WTC11 (cell line): Measurements from ENCODE around the gene MYO3A. TPM values are rescaled to one million over a fixed set of nuclear protein-coding genes. Genes with fewer than 3 reads are reported as not detected.

ENCODE experiments used
- ATAC-seq: fragments of 200-7000 bp; cut with Tn5 transposase; 2 replicates; pipeline ENCODE4 v1.10.0; 2021; ENCODE audit warnings: mild to moderate bottlenecking, moderate library complexity
- CTCF ChIA-PET: fragments of 300-600 bp; sonication (Branson Sonifier 250); formaldehyde crosslinking; loops from one replicate; lab custom pipeline; 2021; ENCODE audit warnings: antibody characterized with exemption; lab: Charles Lee
- POLR2A ChIA-PET: fragments of 350-600 bp; sonication (Branson Sonifier 250); formaldehyde crosslinking; loops from one replicate; lab custom pipeline; 2021; ENCODE audit warnings: antibody characterized with exemption; lab: Charles Lee
- DNase-seq: peaks from one replicate; pipeline ENCODE4 v3.0.0; 2021; ENCODE audit warnings: low spot score
- H3K27ac Mint-ChIP-seq: 2 replicates; pipeline ENCODE4 v1.8.0; 2021; ENCODE audit warnings: mixed read lengths
- H3K27me3 Mint-ChIP-seq: 2 replicates; pipeline ENCODE4 v1.8.0; 2021; ENCODE audit warnings: low read depth, mild to moderate bottlenecking, moderate library complexity, mixed read lengths
- H3K36me3 Mint-ChIP-seq: 2 replicates; pipeline ENCODE4 v1.8.0; 2021; ENCODE audit warnings: mixed read lengths
- H3K4me1 Mint-ChIP-seq: 2 replicates; pipeline ENCODE4 v1.8.0; 2022; ENCODE audit warnings: mixed read lengths
- H3K4me3 Mint-ChIP-seq: 2 replicates; pipeline ENCODE4 v1.8.0; 2021; ENCODE audit warnings: mild to moderate bottlenecking, moderate library complexity, mixed read lengths
- H3K9me3 Mint-ChIP-seq: 2 replicates; pipeline ENCODE4 v1.8.0; 2021; ENCODE audit warnings: mixed read lengths
- CTCF ChIP-seq: fragments of 200-600 bp; IDR thresholded peaks from 2 replicates; pipeline ENCODE4 v1.8.0; 2022; ENCODE audit warnings: antibody characterized with exemption
- ESRRA ChIP-seq: sonication (generic); formaldehyde crosslinking; IDR thresholded peaks from 2 replicates; pipeline ENCODE4 v1.8.1; 2022; ENCODE audit warnings: mild to moderate bottlenecking, missing genetic modification reagents, borderline replicate concordance
- ETV6 ChIP-seq: sonication (generic); formaldehyde crosslinking; IDR thresholded peaks from 2 replicates; pipeline ENCODE4 v1.8.1; 2022; ENCODE audit warnings: mild to moderate bottlenecking, missing genetic modification reagents
- FOXK1 ChIP-seq: sonication (generic); formaldehyde crosslinking; IDR thresholded peaks from 2 replicates; pipeline ENCODE4 v1.8.0; 2022; ENCODE audit warnings: mild to moderate bottlenecking, moderate library complexity, missing genetic modification reagents
- GABPB1 ChIP-seq: sonication (generic); formaldehyde crosslinking; IDR thresholded peaks from 2 replicates; pipeline ENCODE4 v1.8.1; 2023; ENCODE audit warnings: mild to moderate bottlenecking, missing genetic modification reagents
- GRHL2 ChIP-seq: fragments of 250-450 bp; sonication (Bioruptor Pico); IDR thresholded peaks from 2 replicates; pipeline ENCODE4 v1.8.0; 2022; ENCODE audit warnings: mild to moderate bottlenecking, moderate library complexity; ENCODE audit not compliant: insufficient replicate concordance, severe bottlenecking
- MLX ChIP-seq: sonication (generic); formaldehyde crosslinking; IDR thresholded peaks from 2 replicates; pipeline ENCODE4 v1.8.1; 2023; ENCODE audit warnings: mild to moderate bottlenecking, missing genetic modification reagents, moderate library complexity
- NFE2L1 ChIP-seq: sonication (generic); formaldehyde crosslinking; IDR thresholded peaks from 2 replicates; pipeline ENCODE4 v1.8.1; 2023; ENCODE audit warnings: missing genetic modification reagents
- NR3C1 ChIP-seq: sonication (generic); formaldehyde crosslinking; conservative IDR thresholded peaks from 2 replicates; pipeline ENCODE4 v1.8.1; 2023; ENCODE audit warnings: low read depth, mild to moderate bottlenecking, missing genetic modification reagents
- PRRX2 ChIP-seq: fragments of 250-450 bp; sonication (Bioruptor Pico); IDR thresholded peaks from 2 replicates; pipeline ENCODE4 v1.8.0; 2021; ENCODE audit warnings: mild to moderate bottlenecking
- RELA ChIP-seq: sonication (generic); formaldehyde crosslinking; IDR thresholded peaks from 2 replicates; pipeline ENCODE4 v1.8.1; 2022; ENCODE audit warnings: missing genetic modification reagents, mild to moderate bottlenecking, borderline replicate concordance
- TEAD4 ChIP-seq: sonication (generic); formaldehyde crosslinking; IDR thresholded peaks from 2 replicates; pipeline ENCODE4 v1.8.0; 2022; ENCODE audit warnings: mild to moderate bottlenecking, missing genetic modification reagents
- USF1 ChIP-seq: sonication (generic); formaldehyde crosslinking; IDR thresholded peaks from 2 replicates; pipeline ENCODE4 v1.8.0; 2022; ENCODE audit warnings: mild to moderate bottlenecking, missing genetic modification reagents
- total RNA-seq: library from RNA; stranded (reverse); gene quantifications from 3 replicates; pipeline ENCODE4 v1.2.3, GENCODE V29; 2021
- TF ChIP-seq, protein P1 (sequence below): sonication (generic); formaldehyde crosslinking; IDR thresholded peaks from 2 replicates; pipeline ENCODE4 v1.8.1; 2023; ENCODE audit warnings: mild to moderate bottlenecking, missing genetic modification reagents, moderate library complexity
- TF ChIP-seq, protein P2 (sequence below): fragments of 250-450 bp; sonication (Bioruptor Pico); IDR thresholded peaks from 2 replicates; pipeline ENCODE4 v1.9.0; 2021; ENCODE audit warnings: moderate library complexity, mild to moderate bottlenecking, inconsistent platforms, borderline replicate concordance
- TF ChIP-seq, protein P3 (sequence below): sonication (generic); formaldehyde crosslinking; IDR thresholded peaks from 2 replicates; pipeline ENCODE4 v1.8.1; 2022; ENCODE audit warnings: mild to moderate bottlenecking, moderate library complexity, missing genetic modification reagents
- TF ChIP-seq, protein P4 (sequence below): sonication (generic); formaldehyde crosslinking; IDR thresholded peaks from 2 replicates; pipeline ENCODE4 v1.8.0; 2022; ENCODE audit warnings: mild to moderate bottlenecking, missing genetic modification reagents

The MYO3A gene
- total RNA-seq, 1 experiment from 2014 or later, result 3.7 TPM

- TF ChIP-seq MLX (CRISPR knock-in tag), result no peak
- TF ChIP-seq PRRX2, result no peak
- TF ChIP-seq, protein P1, sequence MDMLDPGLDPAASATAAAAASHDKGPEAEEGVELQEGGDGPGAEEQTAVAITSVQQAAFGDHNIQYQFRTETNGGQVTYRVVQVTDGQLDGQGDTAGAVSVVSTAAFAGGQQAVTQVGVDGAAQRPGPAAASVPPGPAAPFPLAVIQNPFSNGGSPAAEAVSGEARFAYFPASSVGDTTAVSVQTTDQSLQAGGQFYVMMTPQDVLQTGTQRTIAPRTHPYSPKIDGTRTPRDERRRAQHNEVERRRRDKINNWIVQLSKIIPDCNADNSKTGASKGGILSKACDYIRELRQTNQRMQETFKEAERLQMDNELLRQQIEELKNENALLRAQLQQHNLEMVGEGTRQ (CRISPR knock-in tag), result no peak
- TF ChIP-seq NR3C1 (CRISPR knock-in tag), result no peak
- no peak for TF ChIP-seq NFE2L1 (CRISPR knock-in tag)
- TF ChIP-seq TEAD4 (CRISPR knock-in tag), result no peak
- TF ChIP-seq GRHL2 (CRISPR knock-in tag), result no peak
- TF ChIP-seq CTCF, result no peak
- TF ChIP-seq, protein P2, sequence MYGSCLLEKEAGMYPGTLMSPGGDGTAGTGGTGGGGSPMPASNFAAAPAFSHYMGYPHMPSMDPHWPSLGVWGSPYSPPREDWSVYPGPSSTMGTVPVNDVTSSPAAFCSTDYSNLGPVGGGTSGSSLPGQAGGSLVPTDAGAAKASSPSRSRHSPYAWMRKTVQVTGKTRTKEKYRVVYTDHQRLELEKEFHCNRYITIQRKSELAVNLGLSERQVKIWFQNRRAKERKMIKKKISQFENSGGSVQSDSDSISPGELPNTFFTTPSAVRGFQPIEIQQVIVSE, result no peak
- no peak for TF ChIP-seq ESRRA (CRISPR knock-in tag)
- TF ChIP-seq RELA (CRISPR knock-in tag), result no peak
- no peak for TF ChIP-seq FOXK1 (CRISPR knock-in tag)
- TF ChIP-seq USF1 (CRISPR knock-in tag), result no peak
- ATAC-seq, result no peak
- ChIA-PET POLR2A (interaction anchor here (0.7 kb wide), 1 partner anchor 1953 kb away, joined by 4 read pairs; no protein-coding TSS in a partner anchor), CTCF (interaction anchor here (0.6 kb wide), 1 partner anchor 522 kb away, joined by 4 read pairs; no protein-coding TSS in a partner anchor)
- Mint-ChIP-seq H3K9me3 (no peaks in the 10 kb centered on the region), H3K36me3 (no peaks in the 10 kb centered on the region), H3K27ac (no peak overlapping the region), H3K4me3 (no peak overlapping the region), H3K4me1 (peaks cover 22% of the 10 kb centered on the region), H3K27me3 (no peaks in the 10 kb centered on the region; the same call in 1 of the 2 replicates)
- no peak for DNase-seq
Observed at GRCh38 chr10:26205223-26205622, 271.2 kb downstream of the MYO3A start.

DNA sequence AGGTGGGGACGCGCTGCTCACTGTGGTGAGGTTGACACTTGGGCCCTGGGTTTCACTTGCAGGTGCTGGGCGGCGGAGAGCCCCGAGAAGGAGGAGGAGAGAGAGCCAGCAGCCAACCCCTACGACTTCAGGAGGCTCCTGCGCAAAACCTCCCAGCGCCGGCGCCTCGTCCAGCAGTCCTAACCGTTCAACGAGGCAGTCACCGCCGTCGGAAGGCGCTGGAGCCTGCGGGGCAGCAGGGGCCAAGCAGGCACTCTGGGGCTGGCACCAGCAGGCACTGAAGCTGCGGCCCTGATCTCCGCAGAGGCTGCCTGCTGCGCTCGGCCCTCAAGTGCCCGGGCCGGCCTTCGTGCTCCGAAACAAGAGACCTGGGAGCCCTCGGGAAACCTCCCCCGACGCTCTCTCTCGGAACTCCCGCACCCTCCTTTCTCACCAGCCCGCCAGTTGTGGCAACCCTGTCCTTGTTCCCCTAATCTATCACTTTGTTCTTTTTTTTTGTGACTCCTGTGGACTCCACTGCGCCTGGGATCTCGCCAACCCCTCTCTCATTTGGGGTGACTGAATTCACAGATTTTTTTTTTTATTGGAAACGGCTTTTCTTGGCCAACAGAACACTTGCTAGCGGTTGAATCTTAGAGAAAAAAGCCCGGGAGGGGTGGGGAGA lies 277.9 kb downstream of the MYO3A start:
- H3K27me3 Mint-ChIP-seq, result peaks cover 24% of the 10 kb centered on the region
- DNase-seq (peak; percentile 44), ATAC-seq (peak; percentile 6)
- TF ChIP-seq, protein P3, sequence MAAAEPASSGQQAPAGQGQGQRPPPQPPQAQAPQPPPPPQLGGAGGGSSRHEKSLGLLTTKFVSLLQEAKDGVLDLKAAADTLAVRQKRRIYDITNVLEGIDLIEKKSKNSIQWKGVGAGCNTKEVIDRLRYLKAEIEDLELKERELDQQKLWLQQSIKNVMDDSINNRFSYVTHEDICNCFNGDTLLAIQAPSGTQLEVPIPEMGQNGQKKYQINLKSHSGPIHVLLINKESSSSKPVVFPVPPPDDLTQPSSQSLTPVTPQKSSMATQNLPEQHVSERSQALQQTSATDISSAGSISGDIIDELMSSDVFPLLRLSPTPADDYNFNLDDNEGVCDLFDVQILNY (CRISPR knock-in tag), result no peak
- no peak for TF ChIP-seq ETV6 (CRISPR knock-in tag)
- no peak for TF ChIP-seq GRHL2 (CRISPR knock-in tag)
- no peak for TF ChIP-seq GABPB1 (CRISPR knock-in tag)
- no peak; the same call in 1 of the 2 replicates for TF ChIP-seq ESRRA (CRISPR knock-in tag)
- TF ChIP-seq, protein P4, sequence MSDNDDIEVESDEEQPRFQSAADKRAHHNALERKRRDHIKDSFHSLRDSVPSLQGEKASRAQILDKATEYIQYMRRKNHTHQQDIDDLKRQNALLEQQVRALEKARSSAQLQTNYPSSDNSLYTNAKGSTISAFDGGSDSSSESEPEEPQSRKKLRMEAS (CRISPR knock-in tag), result peak; percentile 54; the same call in 1 of the 2 replicates
- H3K9me3 Mint-ChIP-seq, result no peaks in the 10 kb centered on the region
- ChIA-PET POLR2A (no interaction called here), CTCF (no interaction called here)
- peak overlapping the region; percentile 58 for H3K4me3 Mint-ChIP-seq
- H3K27ac Mint-ChIP-seq, result no peak overlapping the region
- H3K36me3 Mint-ChIP-seq, result no peaks in the 10 kb centered on the region
- peaks cover 40% of the 10 kb centered on the region for H3K4me1 Mint-ChIP-seq
